Measurements from ENCODE around the gene CELF6.
A peak's percentile ranks its signal among the peaks of the same experiment; 100 is the strongest.
"Not testable (repeated sequence)": the region's sequence is repeated elsewhere in the genome, so short reads cannot be mapped to it uniquely, and the experiment has no call there.

The CELF6 gene

GRCh38 chr15:72315706-72316370, 4.1 kb downstream of the CELF6 start:
- DNase-seq (ENCODE audit: low read depth), result no peak

DNA sequence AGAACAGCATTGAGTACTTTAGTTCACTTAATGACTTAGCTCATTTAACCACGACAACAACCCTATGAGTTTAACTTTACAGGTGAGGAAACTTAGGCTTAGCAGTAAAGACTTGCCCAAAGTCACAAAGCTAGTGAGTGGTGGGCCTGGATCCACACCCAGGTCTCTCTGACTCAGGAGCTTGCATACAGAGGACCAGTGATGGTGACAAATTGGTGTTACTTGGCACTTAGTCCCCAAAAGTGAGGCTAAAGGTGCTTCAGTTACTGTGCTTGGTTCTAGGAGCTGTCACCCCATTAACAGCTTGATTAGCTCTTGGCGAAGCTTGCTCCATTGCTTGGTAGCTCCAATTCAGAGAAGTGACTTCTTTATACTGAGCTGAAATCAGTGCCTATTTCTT, 6.1 kb downstream of the CELF6 start:
- DNase-seq (ENCODE audit: low read depth), result no peak

DNA sequence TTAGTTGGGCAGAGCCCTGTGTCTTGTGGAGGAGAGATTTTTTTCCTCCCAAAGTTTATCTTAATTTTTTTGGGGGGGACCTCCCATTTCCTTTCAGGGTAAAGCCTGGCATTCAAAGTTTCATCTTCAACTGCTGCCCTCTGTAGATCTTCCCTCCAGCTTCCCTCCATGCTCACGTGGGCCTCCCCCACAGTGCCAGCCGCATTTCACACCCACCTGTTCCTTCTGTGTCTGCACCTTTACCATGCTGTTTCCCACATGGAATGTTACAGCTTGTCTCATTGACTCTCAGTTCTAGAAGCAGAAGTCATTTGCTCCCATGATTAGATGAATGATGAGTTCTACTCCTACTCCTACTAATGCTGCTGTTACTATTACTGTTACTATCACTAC, 6.5 kb downstream of the CELF6 start:
- no peak for DNase-seq (ENCODE audit: low read depth)

- DNase-seq (ENCODE audit: low read depth), result peak; percentile 30
These were observed 7.1 kb downstream of the CELF6 start for GRCh38 chr15:72312605-72313447.

DNA sequence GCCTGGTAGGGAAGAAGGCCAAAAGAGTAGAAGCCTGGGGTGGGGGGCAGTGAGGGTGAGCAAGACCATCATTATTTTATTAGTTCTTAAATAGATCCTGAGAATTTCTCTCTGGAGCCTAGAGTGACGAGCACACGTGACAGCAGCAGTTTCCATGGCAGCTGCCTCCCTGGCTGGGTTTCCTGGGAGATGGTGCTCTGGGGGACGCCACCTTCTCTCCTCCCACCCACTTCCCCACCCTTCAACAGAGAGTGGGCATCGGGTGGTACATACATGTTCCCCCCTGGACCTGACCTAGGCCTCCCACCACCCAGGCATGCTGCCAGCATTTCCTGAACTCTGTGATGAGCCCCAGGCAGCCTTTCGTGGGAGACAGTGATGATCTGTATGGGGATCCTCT, 12.9 kb downstream of the CELF6 start:
- DNase-seq (ENCODE audit: low read depth), result no peak

GRCh38 chr15:72306211-72306785, 13.7 kb downstream of the CELF6 start:
- DNase-seq (ENCODE audit: low read depth), result peak; percentile 29

- DNase-seq (ENCODE audit: low read depth), result no peak
These were observed 15.4 kb downstream of the CELF6 start for GRCh38 chr15:72304596-72304995.

DNA sequence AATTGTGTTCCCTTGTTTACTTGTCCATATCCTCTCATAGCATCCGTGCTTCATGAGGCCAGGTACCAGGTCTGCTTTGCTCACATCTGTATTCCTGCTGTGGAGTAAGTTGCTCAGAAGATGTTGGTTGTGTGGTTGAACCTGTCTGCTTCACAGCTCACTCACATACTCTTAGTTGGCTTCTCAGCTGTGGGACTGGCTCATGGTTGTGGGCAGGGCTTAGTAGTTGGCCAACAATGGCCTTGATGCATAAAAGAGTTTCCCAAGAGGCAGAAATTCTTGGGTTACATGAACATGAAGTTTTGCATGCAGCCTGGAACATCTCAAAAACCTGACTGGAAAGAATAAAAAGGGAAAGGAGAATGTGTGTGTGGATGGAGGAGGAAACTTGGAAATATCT, 17.0 kb downstream of the CELF6 start:
- DNase-seq (ENCODE audit: low read depth), result no peak

GRCh38 chr15:72289597-72290325, 30.2 kb downstream of the CELF6 start:
- DNase-seq (ENCODE audit: low read depth), result no peak

- DNase-seq (ENCODE audit: low read depth), result no peak
These were observed 31.0 kb downstream of the CELF6 start for GRCh38 chr15:72288796-72289596.

- DNase-seq (ENCODE audit: low read depth), result peak; percentile 41
These were observed 33.9 kb downstream of the CELF6 start for GRCh38 chr15:72285927-72286516.

GRCh38 chr15:72285402-72285801, 34.6 kb downstream of the CELF6 start:
- DNase-seq (ENCODE audit: low read depth), result no peak

DNA sequence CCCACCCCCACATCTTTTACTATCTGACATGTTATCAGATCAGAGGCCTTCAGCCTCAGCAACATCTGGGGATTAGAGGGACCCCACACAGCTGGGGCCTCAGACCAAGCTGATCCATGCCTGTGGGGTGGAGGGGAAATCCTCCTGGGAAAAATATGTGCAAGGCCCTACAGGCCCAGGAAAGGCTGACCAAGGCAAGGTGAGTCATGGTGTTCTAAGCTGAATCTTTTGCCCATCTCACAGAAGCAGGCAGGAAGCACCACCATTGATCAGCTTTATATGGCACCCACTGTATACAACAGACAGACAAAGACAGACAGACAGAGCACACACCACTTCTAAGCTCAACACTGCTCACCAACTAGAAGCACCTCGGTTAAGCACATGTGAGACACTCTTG, 35.2 kb downstream of the CELF6 start:
- no peak for DNase-seq (ENCODE audit: low read depth)

- no peak for DNase-seq (ENCODE audit: low read depth)
These were observed 38.2 kb downstream of the CELF6 start for GRCh38 chr15:72281713-72282112.

GRCh38 chr15:72280751-72281150, 39.2 kb downstream of the CELF6 start:
- DNase-seq (ENCODE audit: low read depth), result no peak

GRCh38 chr15:72278737-72279136, 41.2 kb downstream of the CELF6 start:
- no peak for DNase-seq (ENCODE audit: low read depth)

DNA sequence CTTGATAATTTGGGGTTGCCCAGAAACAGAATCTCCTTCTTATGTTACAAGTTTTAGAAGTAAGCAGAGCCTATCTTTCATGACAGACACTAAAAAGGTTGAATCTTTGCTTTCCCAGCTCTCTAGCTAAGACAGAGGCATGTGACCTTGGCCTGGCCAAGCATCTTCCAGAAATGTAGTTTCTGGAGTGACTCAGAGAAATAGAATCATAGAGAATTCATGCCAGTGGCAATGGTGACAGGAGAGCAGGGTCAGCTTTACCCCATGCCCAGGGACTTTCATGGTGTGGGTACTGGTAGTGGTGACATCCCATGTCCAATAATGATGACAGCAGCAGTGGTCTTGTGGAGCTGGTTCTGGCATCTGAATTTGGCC, 43.6 kb downstream of the CELF6 start:
- no peak for DNase-seq (ENCODE audit: low read depth)

GRCh38 chr15:72275635-72276325, 44.2 kb downstream of the CELF6 start:
- not testable (repeated sequence) for DNase-seq (ENCODE audit: low read depth)

- no peak for DNase-seq (ENCODE audit: low read depth)
These were observed 47.0 kb downstream of the CELF6 start for GRCh38 chr15:72272997-72273352.

GRCh38 chr15:72272213-72272996, 47.6 kb downstream of the CELF6 start, which contains the start of gene PARP6:
TSS of gene PARP6 (minus strand) at chr15:72272554. CDS start at chr15:72267477, 5,077 bp downstream.
- DNase-seq (ENCODE audit: low read depth), result peak; percentile 99
